HEK293 (cell line): ENCODE measurements around the gene PHAX.

ENCODE experiments used
- GLIS2 ChIP-seq: fragments of 450-650 bp; formaldehyde crosslinking; IDR thresholded peaks from 2 replicates; pipeline ENCODE4 v1.5.1; 2016; ENCODE audit warnings: missing biosample characterization, missing genetic modification characterization
- IKZF3 ChIP-seq: fragments of 450-650 bp; IDR thresholded peaks from 2 replicates; pipeline ENCODE4 v1.5.0; 2018; ENCODE audit warnings: missing biosample characterization, mild to moderate bottlenecking, missing genetic modification characterization, moderate library complexity
- KLF9 ChIP-seq: fragments of 450-650 bp; formaldehyde crosslinking; IDR thresholded peaks from 2 replicates; pipeline ENCODE4 v1.5.1; 2016; ENCODE audit warnings: missing biosample characterization, missing genetic modification characterization, low read depth
- MEIS1 ChIP-seq: sonication (generic); formaldehyde crosslinking; IDR thresholded peaks from 2 replicates; pipeline ENCODE4 v1.8.1; 2022; ENCODE audit warnings: missing genetic modification reagents, mild to moderate bottlenecking, borderline replicate concordance
- RBAK ChIP-seq: fragments of 450-650 bp; formaldehyde crosslinking; IDR thresholded peaks from 2 replicates; pipeline ENCODE4 v1.5.1; 2016; ENCODE audit warnings: missing biosample characterization, missing genetic modification characterization
- SCRT2 ChIP-seq: fragments of 450-650 bp; formaldehyde crosslinking; IDR thresholded peaks from 2 replicates; pipeline ENCODE4 v1.5.1; 2016; ENCODE audit warnings: missing biosample characterization, missing genetic modification characterization
- SP7 ChIP-seq: fragments of 450-650 bp; formaldehyde crosslinking; IDR thresholded peaks from 2 replicates; pipeline ENCODE4 v1.5.1; 2016; ENCODE audit warnings: missing biosample characterization, missing genetic modification characterization
- WT1 ChIP-seq: fragments of 450-650 bp; formaldehyde crosslinking; IDR thresholded peaks from 2 replicates; pipeline ENCODE4 v1.5.1; 2016; ENCODE audit warnings: missing biosample characterization, missing genetic modification characterization
- YY1 ChIP-seq: fragments of 450-650 bp; formaldehyde crosslinking; IDR thresholded peaks from 2 replicates; pipeline ENCODE4 v1.5.1; 2018; ENCODE audit warnings: missing biosample characterization, missing genetic modification characterization
- ZBTB1 ChIP-seq: fragments of 450-650 bp; formaldehyde crosslinking; IDR thresholded peaks from 2 replicates; pipeline ENCODE4 v1.5.1; 2016; ENCODE audit warnings: missing biosample characterization, missing genetic modification characterization
- ZBTB17 ChIP-seq: fragments of 450-650 bp; formaldehyde crosslinking; IDR thresholded peaks from 2 replicates; pipeline ENCODE4 v1.5.1; 2016; ENCODE audit warnings: missing biosample characterization, missing genetic modification characterization
- ZEB2 ChIP-seq: fragments of 450-650 bp; formaldehyde crosslinking; IDR thresholded peaks from 2 replicates; pipeline ENCODE4 v1.5.1; 2016; ENCODE audit warnings: missing biosample characterization, missing genetic modification characterization
- ZNF121 ChIP-seq: fragments of 450-650 bp; formaldehyde crosslinking; IDR thresholded peaks from 2 replicates; pipeline ENCODE4 v1.5.1; 2016; ENCODE audit warnings: missing biosample characterization, missing genetic modification characterization
- ZNF148 ChIP-seq: fragments of 450-650 bp; formaldehyde crosslinking; IDR thresholded peaks from 2 replicates; pipeline ENCODE4 v1.5.0; 2017; ENCODE audit warnings: missing biosample characterization, missing genetic modification characterization, borderline replicate concordance
- ZNF157 ChIP-seq: fragments of 450-650 bp; formaldehyde crosslinking; IDR thresholded peaks from 2 replicates; pipeline ENCODE4 v1.5.1; 2016; ENCODE audit warnings: missing biosample characterization, missing genetic modification characterization
- ZNF2 ChIP-seq: fragments of 450-650 bp; formaldehyde crosslinking; IDR thresholded peaks from 2 replicates; pipeline ENCODE4 v1.5.1; 2016; ENCODE audit warnings: missing biosample characterization, missing genetic modification characterization
- ZNF280C ChIP-seq: fragments of 450-650 bp; formaldehyde crosslinking; IDR thresholded peaks from 2 replicates; pipeline ENCODE4 v1.5.1; 2016; ENCODE audit warnings: missing biosample characterization, missing genetic modification characterization
- ZNF302 ChIP-seq: fragments of 450-650 bp; formaldehyde crosslinking; IDR thresholded peaks from 2 replicates; pipeline ENCODE4 v1.5.1; 2016; ENCODE audit warnings: missing biosample characterization, missing genetic modification characterization, low read depth
- ZNF335 ChIP-seq: fragments of 450-650 bp; formaldehyde crosslinking; conservative IDR thresholded peaks from 2 replicates; pipeline ENCODE4 v1.5.1; 2016; ENCODE audit warnings: missing biosample characterization, missing genetic modification characterization
- ZNF366 ChIP-seq: fragments of 450-650 bp; formaldehyde crosslinking; conservative IDR thresholded peaks from 2 replicates; pipeline ENCODE4 v1.5.1; 2016; ENCODE audit warnings: missing biosample characterization, missing genetic modification characterization
- ZNF394 ChIP-seq: fragments of 450-650 bp; formaldehyde crosslinking; IDR thresholded peaks from 2 replicates; pipeline ENCODE4 v1.5.1; 2016; ENCODE audit warnings: missing biosample characterization, missing genetic modification characterization, mild to moderate bottlenecking, moderate library complexity, borderline replicate concordance
- ZNF518A ChIP-seq: fragments of 450-650 bp; formaldehyde crosslinking; conservative IDR thresholded peaks from 2 replicates; pipeline ENCODE4 v1.5.1; 2016; ENCODE audit warnings: low read depth, missing biosample characterization, missing genetic modification characterization
- ZNF561 ChIP-seq: fragments of 450-650 bp; IDR thresholded peaks from 2 replicates; pipeline ENCODE4 v1.5.1; 2018; ENCODE audit warnings: missing biosample characterization, missing genetic modification characterization, borderline replicate concordance
- ZNF585B ChIP-seq: fragments of 450-650 bp; formaldehyde crosslinking; IDR thresholded peaks from 2 replicates; pipeline ENCODE4 v1.5.1; 2016; ENCODE audit warnings: missing biosample characterization, missing genetic modification characterization
- ZNF610 ChIP-seq: fragments of 450-650 bp; formaldehyde crosslinking; IDR thresholded peaks from 2 replicates; pipeline ENCODE4 v1.5.1; 2016; ENCODE audit warnings: missing biosample characterization, missing genetic modification characterization, borderline replicate concordance
- ZNF660 ChIP-seq: fragments of 450-650 bp; IDR thresholded peaks from 2 replicates; pipeline ENCODE4 v1.5.1; 2018; ENCODE audit warnings: missing biosample characterization, mild to moderate bottlenecking, missing genetic modification characterization
- ZNF843 ChIP-seq: fragments of 450-650 bp; formaldehyde crosslinking; IDR thresholded peaks from 2 replicates; pipeline ENCODE4 v1.5.1; 2016; ENCODE audit warnings: missing biosample characterization, missing genetic modification characterization
- TF ChIP-seq, protein P1 (sequence below): fragments of 450-650 bp; formaldehyde crosslinking; IDR thresholded peaks from 2 replicates; pipeline ENCODE4 v1.5.1; 2017; ENCODE audit warnings: missing biosample characterization, missing genetic modification characterization

Gene PHAX

DNA sequence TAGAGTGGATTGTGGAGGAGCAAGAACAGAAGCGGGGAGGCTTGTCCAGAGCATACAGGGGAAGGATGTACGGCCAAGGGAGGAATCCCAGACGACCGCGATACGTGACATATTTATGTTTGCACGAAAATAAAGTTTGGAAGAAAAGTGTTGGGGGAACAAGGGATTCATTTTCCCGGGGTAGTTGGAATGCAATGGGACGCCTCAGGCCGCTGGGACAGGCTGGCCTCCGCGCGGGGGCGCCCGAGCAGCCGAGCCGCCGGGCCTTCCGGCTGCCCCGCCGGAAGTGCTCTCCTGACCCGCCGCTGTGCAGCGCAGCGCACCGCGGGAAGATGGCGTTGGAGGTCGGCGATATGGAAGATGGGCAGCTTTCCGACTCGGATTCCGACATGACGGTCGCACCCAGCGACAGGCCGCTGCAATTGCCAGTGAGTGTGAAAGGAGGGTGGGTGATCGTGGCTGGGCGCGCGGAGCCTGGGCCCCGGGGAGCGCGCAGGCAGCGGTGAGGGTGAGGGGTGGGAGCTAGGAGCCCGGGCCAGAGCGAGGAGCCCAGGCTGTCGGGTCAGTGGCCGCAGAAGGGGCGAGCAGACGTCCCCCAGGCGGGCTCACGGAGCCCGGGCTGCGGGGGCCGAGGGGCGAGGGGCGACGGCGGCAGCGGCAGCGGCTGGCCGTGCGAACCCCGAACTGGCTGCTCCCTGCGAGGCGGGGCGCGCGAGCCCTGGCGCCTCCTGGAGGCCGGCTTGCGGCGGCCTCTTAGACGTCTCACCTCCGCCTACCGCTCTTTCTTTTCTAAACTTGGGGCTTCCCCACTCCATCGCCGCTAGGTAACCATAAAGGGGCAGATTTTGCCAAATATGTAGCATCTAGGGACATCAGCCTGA is at the start of gene PHAX (continued):
- TF ChIP-seq ZNF302 (tag by site-specific recombination) (no peak), YY1 (tag by site-specific recombination) (peak; percentile 96), ZNF366 (tag by site-specific recombination) (0 out of 2 replicates have a peak, but pooled peaks have one; percentile 13), ZNF843 (tag by site-specific recombination) (peak; percentile 64), ZNF157 (no peak), ZNF148 (tag by site-specific recombination) (no peak), WT1 (tag by site-specific recombination) (no peak), ZEB2 (peak; percentile 15; the same call in 1 of the 2 replicates), SCRT2 (tag by site-specific recombination) (peak; percentile 45; the same call in 1 of the 2 replicates), ZNF394 (tag by site-specific recombination) (peak; percentile 36; the same call in 1 of the 2 replicates), KLF9 (tag by site-specific recombination) (0 out of 2 replicates have a peak, but pooled peaks have one; percentile 38), ZBTB1 (0 out of 2 replicates have a peak, but pooled peaks have one; percentile 28), ZNF2 (tag by site-specific recombination) (peak; percentile 92), GLIS2 (tag by site-specific recombination) (peak; percentile 14; the same call in 1 of the 2 replicates), ZNF561 (peak; percentile 46), MEIS1 (CRISPR knock-in tag) (no peak), RBAK (tag by site-specific recombination) (no peak), ZNF121 (tag by site-specific recombination) (no peak), ZNF585B (tag by site-specific recombination) (0 out of 2 replicates have a peak, but pooled peaks have one; percentile 10), ZNF660 (tag by site-specific recombination) (0 out of 2 replicates have a peak, but pooled peaks have one; percentile 24), SP7 (peak; percentile 78), ZNF280C (tag by site-specific recombination) (no peak), IKZF3 (tag by site-specific recombination) (peak; percentile 94), ZNF518A (tag by site-specific recombination) (peak; percentile 98), ZNF335 (tag by site-specific recombination) (peak; percentile 51), ZBTB17 (tag by site-specific recombination) (peak; percentile 44), ZNF610 (tag by site-specific recombination) (0 out of 2 replicates have a peak, but pooled peaks have one; percentile 57)
- TF ChIP-seq, protein P1, sequence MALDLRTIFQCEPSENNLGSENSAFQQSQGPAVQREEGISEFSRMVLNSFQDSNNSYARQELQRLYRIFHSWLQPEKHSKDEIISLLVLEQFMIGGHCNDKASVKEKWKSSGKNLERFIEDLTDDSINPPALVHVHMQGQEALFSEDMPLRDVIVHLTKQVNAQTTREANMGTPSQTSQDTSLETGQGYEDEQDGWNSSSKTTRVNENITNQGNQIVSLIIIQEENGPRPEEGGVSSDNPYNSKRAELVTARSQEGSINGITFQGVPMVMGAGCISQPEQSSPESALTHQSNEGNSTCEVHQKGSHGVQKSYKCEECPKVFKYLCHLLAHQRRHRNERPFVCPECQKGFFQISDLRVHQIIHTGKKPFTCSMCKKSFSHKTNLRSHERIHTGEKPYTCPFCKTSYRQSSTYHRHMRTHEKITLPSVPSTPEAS (tag by site-specific recombination), result peak; percentile 26; the same call in 1 of the 2 replicates
